Fibroblast of lung (primary cell): ENCODE data around the gene UBTD1.

ENCODE experiments used
- CTCF ChIP-seq, 2 donors: IDR thresholded peaks in 1 of 2; conservative IDR thresholded peaks in 1 of 2; 1 replicate in 1 of 2; 2 replicates in 1 of 2; pipeline ENCODE4 v1.5.1; 2011 to 2012; ENCODE audit warnings: low read length in 2 of 2, control low read depth in 1 of 2, inconsistent platforms in 1 of 2, low read depth in 1 of 2, mild to moderate bottlenecking in 1 of 2
- EZH2 ChIP-seq: IDR thresholded peaks from 2 replicates; pipeline ENCODE4 v1.5.1; 2012; ENCODE audit warnings: low read length, control low read depth, mild to moderate bottlenecking; ENCODE audit errors: missing control alignments

- TF ChIP-seq CTCF (conservative IDR thresholded peaks at IDR 0.05 in 1 of 2, IDR thresholded peaks at IDR 0.05 in 1 of 2; ENCODE audit: low read depth in 1 of 2, low read length in 2 of 2), result no peak
- no peak for TF ChIP-seq EZH2
These were observed 22.4 kb downstream of the UBTD1 start for GRCh38 chr10:97520978-97521761.
